Uterus (tissue), 2 donors: Measurements from ENCODE around the gene KHDC1.

Source experiments
- CTCF ChIP-seq, 4 experiments: fragments of 200-600 bp in 2 of 4; fragments of 450-650 bp in 2 of 4; sonication (generic) in 2 of 4; IDR thresholded peaks; one replicate each; pipeline ENCODE4 v1.5.1; 2016 to 2019; ENCODE audit warnings: antibody characterized with exemption in 4 of 4, mild to moderate bottlenecking in 2 of 4, moderate library complexity in 1 of 4
- POLR2A ChIP-seq, 2 donors: fragments of 450-650 bp; IDR thresholded peaks; one replicate each; pipeline ENCODE4 v1.6.1; 2016; ENCODE audit warnings: antibody characterized with exemption in 2 of 2, mild to moderate bottlenecking in 1 of 2, moderate library complexity in 1 of 2

GRCh38 chr6:73209117-73209516 is 53.9 kb downstream of the KHDC1 start:
- TF ChIP-seq CTCF (IDR thresholded peaks at IDR 0.05) (no peak), POLR2A (IDR thresholded peaks at IDR 0.05) (no peak)
